ENCODE measurements around the gene BRICD5.

GRCh38 chr16:2207872-2208271 is 2.8 kb downstream of the BRICD5 start:
- no peak for TF ChIP-seq POLR2A (IDR thresholded peaks at IDR 0.05; ENCODE audit: low read length)
- no peak for TF ChIP-seq GATA1 (IDR thresholded peaks at IDR 0.05; ENCODE audit: low read depth, low read length)

Data from erythroblast (primary cell).